Endothelial cell of hepatic sinusoid (primary cell): ENCODE results near the gene QRSL1.
"Not testable (repeated sequence)": the region's sequence is repeated elsewhere in the genome, so short reads cannot be mapped to it uniquely, and the experiment has no call there.

Experiments
- in situ Hi-C: cut with HindIII; loops from 2 replicates; pipeline ENCODE4 v1.10.0; 2017; ENCODE audit warnings: low sequenced_read_pairs

Gene QRSL1

GRCh38 chr6:106622412-106622811 is 7.0 kb upstream of the QRSL1 start:
- in situ Hi-C loops: no loop called here

GRCh38 chr6:106623039-106623438 is 6.3 kb upstream of the QRSL1 start:
- in situ Hi-C loops: no loop called here

GRCh38 chr6:106626485-106626884 is 2.9 kb upstream of the QRSL1 start:
- in situ Hi-C loops: no loop called here

- in situ Hi-C loops: not testable (repeated sequence)
These were observed 1.6 kb upstream of the QRSL1 start for GRCh38 chr6:106627760-106628159.

- in situ Hi-C loops: no loop called here
These were observed 698 bp upstream of the QRSL1 start for GRCh38 chr6:106628658-106629102.

- in situ Hi-C loops: no loop called here
These were observed 433 bp downstream of the QRSL1 start for GRCh38 chr6:106629859-106630163.

- in situ Hi-C loops: no loop called here
These were observed 988 bp downstream of the QRSL1 start for GRCh38 chr6:106630366-106630765.

GRCh38 chr6:106631346-106631745 is 2.0 kb downstream of the QRSL1 start:
- in situ Hi-C loops: no loop called here

- in situ Hi-C loops: no loop called here
These were observed 5.2 kb downstream of the QRSL1 start for GRCh38 chr6:106634565-106634964.

- in situ Hi-C loops: no loop called here
These were observed 7.8 kb downstream of the QRSL1 start for GRCh38 chr6:106637051-106637716.

- in situ Hi-C loops: no loop called here
These were observed 8.5 kb downstream of the QRSL1 start for GRCh38 chr6:106637717-106638341.

GRCh38 chr6:106639812-106640211 is 10.4 kb downstream of the QRSL1 start:
- in situ Hi-C loops: no loop called here

- in situ Hi-C loops: no loop called here
These were observed 13.1 kb downstream of the QRSL1 start for GRCh38 chr6:106642476-106642875.

GRCh38 chr6:106643061-106643460 is 13.7 kb downstream of the QRSL1 start:
- in situ Hi-C loops: no loop called here

GRCh38 chr6:106648651-106649308 is 19.4 kb downstream of the QRSL1 start:
- in situ Hi-C loops: no loop called here

- in situ Hi-C loops: no loop called here
These were observed 29.1 kb downstream of the QRSL1 start for GRCh38 chr6:106658469-106658868.

GRCh38 chr6:106659859-106660258 is 30.5 kb downstream of the QRSL1 start:
- in situ Hi-C loops: no loop called here

GRCh38 chr6:106662458-106662857 is 33.1 kb downstream of the QRSL1 start:
- in situ Hi-C loops: no loop called here

- in situ Hi-C loops: no loop called here
These were observed 37.1 kb downstream of the QRSL1 start for GRCh38 chr6:106666282-106667021.

- in situ Hi-C loops: no loop called here
These were observed 37.6 kb downstream of the QRSL1 start for GRCh38 chr6:106667022-106667402.

GRCh38 chr6:106670236-106670635 is 40.9 kb downstream of the QRSL1 start:
- in situ Hi-C loops: no loop called here

- in situ Hi-C loops: no loop called here
These were observed 42.3 kb downstream of the QRSL1 start for GRCh38 chr6:106671651-106672050.
